ENCODE results near the gene C19orf53.

Gene C19orf53

DNA sequence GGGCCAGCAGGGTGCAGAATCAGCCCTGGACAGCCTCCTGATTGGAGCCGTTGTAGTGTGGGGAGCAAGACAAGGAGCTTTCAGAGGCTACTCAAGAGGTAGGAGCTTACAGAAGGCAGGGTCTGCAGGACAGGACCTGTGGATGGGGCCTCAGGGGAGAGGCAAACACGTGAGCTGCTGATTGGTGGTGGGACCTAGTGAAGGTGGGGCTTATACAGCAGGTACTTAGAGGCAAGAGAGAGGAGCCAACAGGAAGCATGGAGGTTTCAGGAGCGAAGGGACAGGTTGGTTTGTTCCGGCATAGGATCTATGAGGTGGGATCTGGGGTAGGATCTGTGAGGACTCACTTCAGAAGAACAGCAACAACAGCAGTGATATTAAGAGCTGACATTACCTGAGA lies 53.4 kb downstream of the C19orf53 start:
- DNase-seq = no peak
